ENCODE results near the gene CPNE1. TPM values are rescaled to one million over a fixed set of nuclear protein-coding genes. Genes with fewer than 3 reads are reported as not detected.

The CPNE1 gene
- total and polyA plus RNA-seq, 11 donors = 25.7 to 75.6 (median 56.0) TPM

DNA sequence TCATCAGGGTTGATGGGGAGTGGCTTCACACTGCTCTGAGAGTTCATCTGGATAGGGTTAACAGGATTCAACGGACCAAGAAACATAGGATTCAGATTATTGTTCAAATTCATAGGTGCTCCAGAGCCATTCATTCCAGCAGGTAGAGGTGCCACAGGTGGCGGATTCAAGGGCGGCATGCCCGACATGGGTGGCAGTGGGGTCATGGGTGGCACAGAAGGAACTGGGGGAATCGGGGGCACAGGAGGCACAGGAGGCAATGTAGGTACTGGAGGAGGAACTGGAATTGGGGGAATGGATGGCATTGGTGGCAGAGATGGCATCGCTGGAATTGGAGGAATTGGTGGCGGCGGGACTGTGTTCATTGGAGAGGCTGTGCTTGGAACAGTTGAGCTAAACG is 10.3 kb downstream of the CPNE1 start:
- 87 to 96% (median 93%) methylated on average over 9 of the region's 9 CpGs for WGBS, 4 donors
- no peak overlapping the region for H3K4me3 ChIP-seq
- H3K9me3 ChIP-seq = no peaks in the 10 kb centered on the region
- H3K4me1 ChIP-seq = peaks cover 0 to 52% (median 34%) of the 10 kb centered on the region in 12 donors
- no peak for ATAC-seq
- TF ChIP-seq, protein P1, sequence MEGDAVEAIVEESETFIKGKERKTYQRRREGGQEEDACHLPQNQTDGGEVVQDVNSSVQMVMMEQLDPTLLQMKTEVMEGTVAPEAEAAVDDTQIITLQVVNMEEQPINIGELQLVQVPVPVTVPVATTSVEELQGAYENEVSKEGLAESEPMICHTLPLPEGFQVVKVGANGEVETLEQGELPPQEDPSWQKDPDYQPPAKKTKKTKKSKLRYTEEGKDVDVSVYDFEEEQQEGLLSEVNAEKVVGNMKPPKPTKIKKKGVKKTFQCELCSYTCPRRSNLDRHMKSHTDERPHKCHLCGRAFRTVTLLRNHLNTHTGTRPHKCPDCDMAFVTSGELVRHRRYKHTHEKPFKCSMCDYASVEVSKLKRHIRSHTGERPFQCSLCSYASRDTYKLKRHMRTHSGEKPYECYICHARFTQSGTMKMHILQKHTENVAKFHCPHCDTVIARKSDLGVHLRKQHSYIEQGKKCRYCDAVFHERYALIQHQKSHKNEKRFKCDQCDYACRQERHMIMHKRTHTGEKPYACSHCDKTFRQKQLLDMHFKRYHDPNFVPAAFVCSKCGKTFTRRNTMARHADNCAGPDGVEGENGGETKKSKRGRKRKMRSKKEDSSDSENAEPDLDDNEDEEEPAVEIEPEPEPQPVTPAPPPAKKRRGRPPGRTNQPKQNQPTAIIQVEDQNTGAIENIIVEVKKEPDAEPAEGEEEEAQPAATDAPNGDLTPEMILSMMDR (IDR thresholded peaks at IDR 0.05) = no peak
- TF ChIP-seq POLR2A (IDR thresholded peaks at IDR 0.05) = no peak
- intact Hi-C loops (cut with DNase I) = no loop called here
- H3K36me3 ChIP-seq = peaks cover 0 to 53% (median 33%) of the 10 kb centered on the region in 9 donors
- no peak for DNase-seq
- H3K27me3 ChIP-seq = no peaks in the 10 kb centered on the region
- H3K27ac ChIP-seq = no peak overlapping the region

DNA sequence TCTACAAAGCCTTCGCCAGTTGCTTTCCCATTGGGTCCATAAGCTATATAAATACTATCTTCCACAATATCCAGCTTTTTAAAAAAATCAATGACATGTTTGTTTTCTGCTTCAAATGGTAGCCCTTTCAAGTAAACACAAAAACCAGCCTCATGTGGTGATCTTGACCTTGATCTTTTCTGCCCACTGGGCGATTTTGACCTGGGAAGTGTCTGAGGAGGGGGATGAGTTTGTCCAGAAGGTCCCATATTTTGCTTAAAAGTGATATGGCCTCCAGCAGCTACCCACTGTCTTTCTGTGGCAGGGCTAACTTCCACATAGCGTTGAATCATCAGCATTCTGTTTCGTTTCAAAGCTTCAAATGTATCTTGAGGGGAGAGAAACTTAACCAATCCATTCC is 10.8 kb downstream of the CPNE1 start:
- no peak for ATAC-seq
- Histone ChIP-seq H3K4me1 (peaks cover 0 to 50% (median 32%) of the 10 kb centered on the region in 12 donors), H3K4me3 (no peak overlapping the region), H3K36me3 (peaks cover 0 to 53% (median 33%) of the 10 kb centered on the region in 9 donors), H3K9me3 (no peaks in the 10 kb centered on the region), H3K27ac (no peak overlapping the region), H3K27me3 (no peaks in the 10 kb centered on the region)
- intact Hi-C loops (cut with DNase I) = no loop called here
- no peak for DNase-seq
- 89 to 92% (median 91%) methylated on average over 4 of the region's 4 CpGs for WGBS, 4 donors
- TF ChIP-seq POLR2A (IDR thresholded peaks at IDR 0.05) = no peak
- TF ChIP-seq, protein P1 (IDR thresholded peaks at IDR 0.05) = no peak

DNA sequence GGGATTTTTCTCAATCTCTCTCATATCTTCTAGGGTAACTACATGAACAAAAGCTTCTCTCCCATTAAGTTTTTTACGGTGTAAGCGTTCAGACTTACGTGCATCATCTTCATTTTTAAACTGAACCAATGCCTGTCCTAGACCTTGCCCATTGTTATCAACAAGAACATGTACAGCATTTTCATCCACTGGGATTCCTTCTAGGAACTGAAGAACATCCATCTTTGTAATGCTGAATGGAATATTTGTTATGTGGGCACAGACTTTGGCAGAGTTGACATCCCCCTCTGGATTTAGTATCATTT is 11.3 kb downstream of the CPNE1 start:
- Histone ChIP-seq H3K4me3 (no peak overlapping the region), H3K4me1 (peaks cover 0 to 51% (median 32%) of the 10 kb centered on the region in 12 donors), H3K27me3 (no peaks in the 10 kb centered on the region), H3K9me3 (no peaks in the 10 kb centered on the region), H3K27ac (no peak overlapping the region), H3K36me3 (peaks cover 0 to 53% (median 33%) of the 10 kb centered on the region in 9 donors)
- 95 to 98% (median 97%) methylated on average over 3 of the region's 3 CpGs for WGBS, 4 donors
- no peak for TF ChIP-seq POLR2A (IDR thresholded peaks at IDR 0.05)
- TF ChIP-seq, protein P1 (IDR thresholded peaks at IDR 0.05) = no peak
- intact Hi-C loops (cut with DNase I) = no loop called here
- DNase-seq = no peak
- ATAC-seq = no peak

DNA sequence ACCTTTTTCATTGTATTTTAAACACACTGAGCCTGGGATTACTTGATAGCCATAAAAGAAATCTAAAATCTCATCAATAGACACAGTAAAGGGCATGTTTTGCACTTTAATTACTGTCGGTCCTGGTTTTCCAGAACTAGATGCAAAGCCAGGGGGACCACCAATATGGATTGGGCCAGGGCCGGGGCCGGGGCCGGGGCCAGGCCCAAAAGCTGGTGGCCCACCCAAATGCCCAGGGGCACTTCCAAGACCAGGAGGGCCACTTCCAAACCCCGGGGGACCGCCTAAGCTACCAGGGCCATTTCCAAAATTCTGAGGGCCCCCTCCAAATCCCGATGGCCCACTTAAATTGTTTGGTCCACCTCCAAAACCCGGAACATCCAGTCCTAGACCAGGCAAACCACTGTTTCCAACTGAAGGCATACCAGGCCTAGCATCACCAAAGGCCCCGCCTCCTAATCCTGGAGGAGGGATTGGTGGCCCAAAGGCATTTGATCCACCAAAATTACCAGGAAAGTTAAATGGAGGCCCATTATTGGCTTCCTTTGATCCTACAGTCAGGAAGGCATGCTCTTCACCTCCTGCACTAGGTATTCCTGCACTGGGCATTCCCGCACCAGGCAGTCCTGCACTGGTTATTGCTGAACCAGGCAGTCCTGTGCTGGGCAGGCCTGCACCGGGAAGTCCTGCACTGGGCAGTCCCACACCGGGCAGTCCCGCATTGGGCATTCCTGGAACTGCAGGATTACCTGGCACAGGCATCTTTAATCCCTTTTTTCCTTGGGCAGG is 11.9 kb downstream of the CPNE1 start:
- peak in 1 of 4 donors; percentile 34 for ATAC-seq
- Histone ChIP-seq H3K4me1 (peaks cover 0 to 46% (median 27%) of the 10 kb centered on the region in 12 donors), H3K4me3 (no peak overlapping the region), H3K36me3 (peaks cover 0 to 58% (median 33%) of the 10 kb centered on the region in 9 donors), H3K27me3 (no peaks in the 10 kb centered on the region), H3K27ac (no peak overlapping the region), H3K9me3 (no peaks in the 10 kb centered on the region)
- intact Hi-C loops (cut with DNase I) = no loop called here
- no peak for DNase-seq
- 96 to 100% (median 98%) methylated on average over 13 of the region's 13 CpGs for whole genome bisulfite sequencing, 4 donors
- no peak for TF ChIP-seq POLR2A (IDR thresholded peaks at IDR 0.05)
- TF ChIP-seq, protein P1 (IDR thresholded peaks at IDR 0.05) = no peak
